ENCODE measurements around the gene PKP1.

PKP1 gene

GRCh38 chr1:201330541-201330940 is 47.2 kb downstream of the PKP1 start:
- no peak for TF ChIP-seq GATA3 (IDR thresholded peaks at IDR 0.05; ENCODE audit: low read depth, low read length)
- no peak for TF ChIP-seq GATA2 (IDR thresholded peaks at IDR 0.05; ENCODE audit: low read depth, low read length)

- no peak for TF ChIP-seq GATA3 (IDR thresholded peaks at IDR 0.05; ENCODE audit: low read depth, low read length)
- TF ChIP-seq GATA2 (IDR thresholded peaks at IDR 0.05; ENCODE audit: low read depth, low read length): no peak
Observed at GRCh38 chr1:201331166-201331565, 47.9 kb downstream of the PKP1 start.

- TF ChIP-seq GATA3 (IDR thresholded peaks at IDR 0.05; ENCODE audit: low read depth, low read length) (no peak), GATA2 (IDR thresholded peaks at IDR 0.05; ENCODE audit: low read depth, low read length) (no peak)
Observed at GRCh38 chr1:201332021-201332420, 48.7 kb downstream of the PKP1 start.

- TF ChIP-seq GATA3 (IDR thresholded peaks at IDR 0.05; ENCODE audit: low read depth, low read length) (no peak), GATA2 (IDR thresholded peaks at IDR 0.05; ENCODE audit: low read depth, low read length) (no peak)
Observed at GRCh38 chr1:201332616-201333335, 49.5 kb downstream of the PKP1 start.

GRCh38 chr1:201334325-201335173 is 51.2 kb downstream of the PKP1 start:
- TF ChIP-seq GATA3 (IDR thresholded peaks at IDR 0.05; ENCODE audit: low read depth, low read length) (no peak), GATA2 (IDR thresholded peaks at IDR 0.05; ENCODE audit: low read depth, low read length) (no peak)

GRCh38 chr1:201335174-201335870 is 52.0 kb downstream of the PKP1 start:
- TF ChIP-seq GATA3 (IDR thresholded peaks at IDR 0.05; ENCODE audit: low read depth, low read length): no peak
- TF ChIP-seq GATA2 (IDR thresholded peaks at IDR 0.05; ENCODE audit: low read depth, low read length): no peak

- no peak for TF ChIP-seq GATA2 (IDR thresholded peaks at IDR 0.05; ENCODE audit: low read depth, low read length)
- no peak for TF ChIP-seq GATA3 (IDR thresholded peaks at IDR 0.05; ENCODE audit: low read depth, low read length)
Observed at GRCh38 chr1:201335901-201336300, 52.6 kb downstream of the PKP1 start.

- TF ChIP-seq GATA2 (IDR thresholded peaks at IDR 0.05; ENCODE audit: low read depth, low read length) (no peak), GATA3 (IDR thresholded peaks at IDR 0.05; ENCODE audit: low read depth, low read length) (no peak)
Observed at GRCh38 chr1:201336711-201337450, 53.6 kb downstream of the PKP1 start.

GRCh38 chr1:201341377-201341776 is 58.1 kb downstream of the PKP1 start:
- no peak for TF ChIP-seq GATA3 (IDR thresholded peaks at IDR 0.05; ENCODE audit: low read depth, low read length)

GRCh38 chr1:201344206-201345080 is 61.1 kb downstream of the PKP1 start:
- TF ChIP-seq GATA2 (IDR thresholded peaks at IDR 0.05; ENCODE audit: low read depth, low read length): no peak
- no peak for TF ChIP-seq GATA3 (IDR thresholded peaks at IDR 0.05; ENCODE audit: low read depth, low read length)

GRCh38 chr1:201345081-201345355 is 61.7 kb downstream of the PKP1 start:
- TF ChIP-seq GATA3 (IDR thresholded peaks at IDR 0.05; ENCODE audit: low read depth, low read length): no peak
- no peak for TF ChIP-seq GATA2 (IDR thresholded peaks at IDR 0.05; ENCODE audit: low read depth, low read length)

GRCh38 chr1:201346337-201346939 is 63.1 kb downstream of the PKP1 start:
- no peak for TF ChIP-seq GATA2 (IDR thresholded peaks at IDR 0.05; ENCODE audit: low read depth, low read length)
- TF ChIP-seq GATA3 (IDR thresholded peaks at IDR 0.05; ENCODE audit: low read depth, low read length): no peak

GRCh38 chr1:201346987-201347386 is 63.7 kb downstream of the PKP1 start:
- TF ChIP-seq GATA2 (IDR thresholded peaks at IDR 0.05; ENCODE audit: low read depth, low read length) (no peak), GATA3 (IDR thresholded peaks at IDR 0.05; ENCODE audit: low read depth, low read length) (no peak)
